SK-N-MC (cell line): Measurements from ENCODE around the gene PLEKHM1.
"Not testable (repeated sequence)": the region's sequence is repeated elsewhere in the genome, so short reads cannot be mapped to it uniquely, and the experiment has no call there.

Experiments
- EZH2 ChIP-seq: fragments of 200-600 bp; sonication (generic); IDR thresholded peaks from one replicate; pipeline ENCODE4 v1.6.1; 2017; ENCODE audit warnings: antibody characterized with exemption
- POLR2AphosphoS5 ChIP-seq: IDR thresholded peaks from 2 replicates; pipeline ENCODE4 v1.6.1; 2012; ENCODE audit warnings: mild to moderate bottlenecking, low read depth, low read length, borderline replicate concordance

- TF ChIP-seq POLR2AphosphoS5, EZH2: not testable (repeated sequence)
Observed at GRCh38 chr17:45449260-45449659, 41.3 kb downstream of the PLEKHM1 start.
